ENCODE data around the gene PLXNA4.

GRCh38 chr7:132345030-132345429 is 231.2 kb downstream of the PLXNA4 start:
- TF ChIP-seq, protein P1, sequence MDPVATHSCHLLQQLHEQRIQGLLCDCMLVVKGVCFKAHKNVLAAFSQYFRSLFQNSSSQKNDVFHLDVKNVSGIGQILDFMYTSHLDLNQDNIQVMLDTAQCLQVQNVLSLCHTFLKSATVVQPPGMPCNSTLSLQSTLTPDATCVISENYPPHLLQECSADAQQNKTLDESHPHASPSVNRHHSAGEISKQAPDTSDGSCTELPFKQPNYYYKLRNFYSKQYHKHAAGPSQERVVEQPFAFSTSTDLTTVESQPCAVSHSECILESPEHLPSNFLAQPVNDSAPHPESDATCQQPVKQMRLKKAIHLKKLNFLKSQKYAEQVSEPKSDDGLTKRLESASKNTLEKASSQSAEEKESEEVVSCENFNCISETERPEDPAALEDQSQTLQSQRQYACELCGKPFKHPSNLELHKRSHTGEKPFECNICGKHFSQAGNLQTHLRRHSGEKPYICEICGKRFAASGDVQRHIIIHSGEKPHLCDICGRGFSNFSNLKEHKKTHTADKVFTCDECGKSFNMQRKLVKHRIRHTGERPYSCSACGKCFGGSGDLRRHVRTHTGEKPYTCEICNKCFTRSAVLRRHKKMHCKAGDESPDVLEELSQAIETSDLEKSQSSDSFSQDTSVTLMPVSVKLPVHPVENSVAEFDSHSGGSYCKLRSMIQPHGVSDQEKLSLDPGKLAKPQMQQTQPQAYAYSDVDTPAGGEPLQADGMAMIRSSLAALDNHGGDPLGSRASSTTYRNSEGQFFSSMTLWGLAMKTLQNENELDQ (CRISPR knock-in tag; IDR thresholded peaks at IDR 0.05; ENCODE audit: borderline replicate concordance): no peak
- TF ChIP-seq, protein P2, sequence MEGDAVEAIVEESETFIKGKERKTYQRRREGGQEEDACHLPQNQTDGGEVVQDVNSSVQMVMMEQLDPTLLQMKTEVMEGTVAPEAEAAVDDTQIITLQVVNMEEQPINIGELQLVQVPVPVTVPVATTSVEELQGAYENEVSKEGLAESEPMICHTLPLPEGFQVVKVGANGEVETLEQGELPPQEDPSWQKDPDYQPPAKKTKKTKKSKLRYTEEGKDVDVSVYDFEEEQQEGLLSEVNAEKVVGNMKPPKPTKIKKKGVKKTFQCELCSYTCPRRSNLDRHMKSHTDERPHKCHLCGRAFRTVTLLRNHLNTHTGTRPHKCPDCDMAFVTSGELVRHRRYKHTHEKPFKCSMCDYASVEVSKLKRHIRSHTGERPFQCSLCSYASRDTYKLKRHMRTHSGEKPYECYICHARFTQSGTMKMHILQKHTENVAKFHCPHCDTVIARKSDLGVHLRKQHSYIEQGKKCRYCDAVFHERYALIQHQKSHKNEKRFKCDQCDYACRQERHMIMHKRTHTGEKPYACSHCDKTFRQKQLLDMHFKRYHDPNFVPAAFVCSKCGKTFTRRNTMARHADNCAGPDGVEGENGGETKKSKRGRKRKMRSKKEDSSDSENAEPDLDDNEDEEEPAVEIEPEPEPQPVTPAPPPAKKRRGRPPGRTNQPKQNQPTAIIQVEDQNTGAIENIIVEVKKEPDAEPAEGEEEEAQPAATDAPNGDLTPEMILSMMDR (IDR thresholded peaks at IDR 0.05 in 2 of 3, conservative IDR thresholded peaks at IDR 0.05 in 1 of 3; ENCODE audit: insufficient read depth in 2 of 3, low read depth in 1 of 3, low read length in 3 of 3): no peak
- TF ChIP-seq PCBP2 (IDR thresholded peaks at IDR 0.05; ENCODE audit: low read depth, low read length, poor library complexity, severe bottlenecking) (no peak), PTBP1 (IDR thresholded peaks at IDR 0.05; ENCODE audit: low read depth, low read length) (no peak), EP300 (IDR thresholded peaks at IDR 0.05; ENCODE audit: low read length) (no peak), TEAD4 (IDR thresholded peaks at IDR 0.05; ENCODE audit: low read length) (no peak), TEAD4 (CRISPR knock-in tag; IDR thresholded peaks at IDR 0.05; ENCODE audit: borderline replicate concordance) (no peak), SP2 (IDR thresholded peaks at IDR 0.05; ENCODE audit: extremely low read depth, low read depth, low read length, poor library complexity, severe bottlenecking) (no peak), FOSL1 (tag; conservative IDR thresholded peaks at IDR 0.05) (no peak)
- TF ChIP-seq, protein P3, sequence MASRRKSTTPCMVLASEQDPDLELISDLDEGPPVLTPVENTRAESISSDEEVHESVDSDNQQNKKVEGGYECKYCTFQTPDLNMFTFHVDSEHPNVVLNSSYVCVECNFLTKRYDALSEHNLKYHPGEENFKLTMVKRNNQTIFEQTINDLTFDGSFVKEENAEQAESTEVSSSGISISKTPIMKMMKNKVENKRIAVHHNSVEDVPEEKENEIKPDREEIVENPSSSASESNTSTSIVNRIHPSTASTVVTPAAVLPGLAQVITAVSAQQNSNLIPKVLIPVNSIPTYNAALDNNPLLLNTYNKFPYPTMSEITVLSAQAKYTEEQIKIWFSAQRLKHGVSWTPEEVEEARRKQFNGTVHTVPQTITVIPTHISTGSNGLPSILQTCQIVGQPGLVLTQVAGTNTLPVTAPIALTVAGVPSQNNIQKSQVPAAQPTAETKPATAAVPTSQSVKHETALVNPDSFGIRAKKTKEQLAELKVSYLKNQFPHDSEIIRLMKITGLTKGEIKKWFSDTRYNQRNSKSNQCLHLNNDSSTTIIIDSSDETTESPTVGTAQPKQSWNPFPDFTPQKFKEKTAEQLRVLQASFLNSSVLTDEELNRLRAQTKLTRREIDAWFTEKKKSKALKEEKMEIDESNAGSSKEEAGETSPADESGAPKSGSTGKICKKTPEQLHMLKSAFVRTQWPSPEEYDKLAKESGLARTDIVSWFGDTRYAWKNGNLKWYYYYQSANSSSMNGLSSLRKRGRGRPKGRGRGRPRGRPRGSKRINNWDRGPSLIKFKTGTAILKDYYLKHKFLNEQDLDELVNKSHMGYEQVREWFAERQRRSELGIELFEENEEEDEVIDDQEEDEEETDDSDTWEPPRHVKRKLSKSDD (conservative IDR thresholded peaks at IDR 0.05; ENCODE audit: low read length): no peak
- TF ChIP-seq, protein P4, sequence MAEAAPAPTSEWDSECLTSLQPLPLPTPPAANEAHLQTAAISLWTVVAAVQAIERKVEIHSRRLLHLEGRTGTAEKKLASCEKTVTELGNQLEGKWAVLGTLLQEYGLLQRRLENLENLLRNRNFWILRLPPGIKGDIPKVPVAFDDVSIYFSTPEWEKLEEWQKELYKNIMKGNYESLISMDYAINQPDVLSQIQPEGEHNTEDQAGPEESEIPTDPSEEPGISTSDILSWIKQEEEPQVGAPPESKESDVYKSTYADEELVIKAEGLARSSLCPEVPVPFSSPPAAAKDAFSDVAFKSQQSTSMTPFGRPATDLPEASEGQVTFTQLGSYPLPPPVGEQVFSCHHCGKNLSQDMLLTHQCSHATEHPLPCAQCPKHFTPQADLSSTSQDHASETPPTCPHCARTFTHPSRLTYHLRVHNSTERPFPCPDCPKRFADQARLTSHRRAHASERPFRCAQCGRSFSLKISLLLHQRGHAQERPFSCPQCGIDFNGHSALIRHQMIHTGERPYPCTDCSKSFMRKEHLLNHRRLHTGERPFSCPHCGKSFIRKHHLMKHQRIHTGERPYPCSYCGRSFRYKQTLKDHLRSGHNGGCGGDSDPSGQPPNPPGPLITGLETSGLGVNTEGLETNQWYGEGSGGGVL (CRISPR knock-in tag; IDR thresholded peaks at IDR 0.05): no peak
- TF ChIP-seq, protein P5, sequence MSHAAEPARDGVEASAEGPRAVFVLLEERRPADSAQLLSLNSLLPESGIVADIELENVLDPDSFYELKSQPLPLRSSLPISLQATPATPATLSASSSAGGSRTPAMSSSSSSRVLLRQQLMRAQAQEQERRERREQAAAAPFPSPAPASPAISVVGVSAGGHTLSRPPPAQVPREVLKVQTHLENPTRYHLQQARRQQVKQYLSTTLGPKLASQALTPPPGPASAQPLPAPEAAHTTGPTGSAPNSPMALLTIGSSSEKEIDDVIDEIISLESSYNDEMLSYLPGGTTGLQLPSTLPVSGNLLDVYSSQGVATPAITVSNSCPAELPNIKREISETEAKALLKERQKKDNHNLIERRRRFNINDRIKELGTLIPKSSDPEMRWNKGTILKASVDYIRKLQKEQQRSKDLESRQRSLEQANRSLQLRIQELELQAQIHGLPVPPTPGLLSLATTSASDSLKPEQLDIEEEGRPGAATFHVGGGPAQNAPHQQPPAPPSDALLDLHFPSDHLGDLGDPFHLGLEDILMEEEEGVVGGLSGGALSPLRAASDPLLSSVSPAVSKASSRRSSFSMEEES (CRISPR knock-in tag; IDR thresholded peaks at IDR 0.05): no peak
